ENCODE results near the gene MMP11.

Gene MMP11

DNA sequence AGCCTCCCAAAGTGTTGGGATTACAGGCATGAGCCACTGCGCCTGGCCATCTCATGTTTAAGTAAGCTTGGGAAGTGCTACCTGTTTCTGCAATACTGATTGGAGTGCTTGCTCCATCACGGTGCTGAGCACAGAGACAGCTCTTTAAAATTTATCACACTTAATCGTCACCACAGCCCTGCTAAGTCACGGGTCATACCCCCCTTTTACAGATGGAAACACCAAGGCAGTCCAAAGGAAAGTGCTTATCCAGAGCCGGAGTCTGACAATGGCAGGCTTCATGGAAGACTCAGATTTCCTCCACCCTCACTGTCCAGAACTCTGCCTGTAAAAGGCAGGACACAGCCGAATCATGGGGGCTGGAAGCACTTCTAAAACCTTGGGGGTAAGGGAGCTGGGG is 12.6 kb upstream of the MMP11 start:
- no peak for DNase-seq (ENCODE audit: low read depth)

DNA sequence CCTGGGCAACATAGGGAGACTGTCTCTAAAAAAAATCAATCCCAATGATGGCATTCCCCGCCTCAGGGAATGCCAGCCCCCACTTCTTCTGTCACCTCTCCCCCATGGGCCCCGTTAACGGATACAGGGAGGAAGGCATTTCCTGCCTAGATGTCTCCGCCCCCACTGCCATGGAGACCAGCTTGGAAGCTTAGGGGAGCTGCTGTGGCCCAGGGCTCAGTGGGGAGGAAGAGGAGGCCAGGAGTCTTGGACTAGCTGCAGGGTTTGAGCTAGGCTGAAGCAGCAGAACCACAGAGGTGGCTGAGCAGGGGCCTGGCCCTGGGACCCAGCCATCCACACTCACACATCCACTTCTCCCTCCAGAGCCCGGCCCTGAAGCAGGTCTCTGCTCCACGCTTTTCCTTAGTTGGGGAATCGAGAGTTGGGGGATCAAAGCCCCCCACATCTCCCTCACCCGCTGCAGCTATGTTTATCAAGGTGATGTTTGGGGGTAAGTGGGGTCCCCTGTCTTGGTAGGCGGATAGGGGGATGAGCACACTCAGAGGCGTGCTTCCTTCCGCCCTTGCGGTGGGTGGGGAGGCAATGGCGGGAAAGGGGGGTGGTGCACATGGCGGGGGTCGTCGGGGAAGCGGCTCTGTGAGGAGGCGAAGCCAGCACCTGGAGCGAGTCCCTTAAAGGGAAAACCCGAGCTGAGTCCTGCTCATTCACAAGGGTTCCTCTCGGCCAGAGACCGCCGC is 9.6 kb upstream of the MMP11 start, which contains the start of gene C22orf15:
Gene C22orf15 (plus strand): TSS at position 149 of the 737 bp plus-strand sequence. CDS start 317 bp downstream, at position 466.
- peak; percentile 85 for DNase-seq (ENCODE audit: low read depth)

- no peak for DNase-seq (ENCODE audit: low read depth)
Observed at GRCh38 chr22:23763579-23763945, 9.1 kb upstream of the MMP11 start.

DNA sequence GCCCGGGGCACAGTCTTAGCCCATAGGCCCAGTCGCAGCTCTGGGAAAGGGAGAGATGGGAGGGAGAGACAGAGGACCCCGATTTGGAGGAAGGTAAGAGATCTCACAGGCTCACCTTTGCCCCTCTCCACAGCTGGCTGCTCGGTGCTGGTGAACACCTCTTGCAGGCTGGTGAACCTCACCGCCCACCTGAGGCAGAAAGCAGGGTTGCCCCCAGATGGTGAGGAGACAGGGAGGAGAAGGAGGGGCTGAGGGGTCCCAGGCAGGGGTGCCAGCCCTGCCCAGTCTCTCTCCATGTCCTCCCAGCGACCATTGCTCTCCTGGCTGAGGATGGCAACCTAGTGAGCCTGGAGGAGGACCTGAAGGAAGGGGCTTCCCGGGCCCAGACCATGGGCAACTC is 8.7 kb upstream of the MMP11 start:
- no peak for DNase-seq (ENCODE audit: low read depth)

DNA sequence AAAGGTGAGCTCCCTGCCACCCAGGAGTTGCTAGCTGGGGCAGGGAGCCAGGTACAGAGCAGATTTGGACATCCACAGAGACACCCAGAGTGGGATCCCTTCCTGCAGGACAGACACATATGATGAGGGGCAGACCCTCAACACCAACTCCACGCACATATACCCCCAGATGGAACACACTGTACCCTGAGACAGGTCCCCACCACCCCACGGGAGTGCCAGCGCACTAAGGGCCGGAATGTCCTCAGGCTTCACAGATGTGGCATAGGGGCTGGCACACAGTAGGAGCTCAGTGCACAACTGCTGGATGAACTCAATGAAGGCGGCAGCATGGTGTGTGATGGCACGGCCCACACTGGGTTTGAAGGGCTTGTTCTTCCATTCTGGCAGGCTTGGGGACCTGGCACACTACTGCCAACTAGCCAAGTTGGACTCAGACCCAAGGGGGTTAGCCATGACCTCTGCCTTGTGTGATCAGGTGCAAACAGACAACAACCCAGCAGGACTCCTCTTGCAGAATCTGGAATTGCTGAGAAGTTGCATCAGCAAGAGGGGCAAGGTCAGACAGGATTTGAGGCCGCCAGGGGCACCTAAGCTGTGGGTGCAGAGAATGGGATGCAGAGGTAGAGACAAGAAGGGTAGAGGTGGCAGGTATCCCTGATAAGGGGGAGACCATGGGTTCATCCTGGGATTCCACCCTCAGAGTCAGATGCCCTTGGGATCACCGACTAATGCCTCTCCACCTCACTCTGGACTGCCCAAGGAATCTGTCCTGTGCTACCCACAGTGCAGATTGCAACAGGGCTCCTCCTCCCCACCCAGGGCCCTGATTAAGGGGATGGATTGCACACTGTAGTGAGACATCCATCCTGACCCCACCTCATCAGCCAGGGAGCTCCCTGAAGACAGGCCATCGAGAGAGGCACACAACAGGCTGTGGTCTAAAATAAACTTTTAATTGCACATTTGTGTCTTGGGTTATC is 7.5 kb upstream of the MMP11 start:
- no peak for DNase-seq (ENCODE audit: low read depth)

- no peak for DNase-seq (ENCODE audit: low read depth)
Observed at GRCh38 chr22:23767303-23767672, 5.4 kb upstream of the MMP11 start.

DNA sequence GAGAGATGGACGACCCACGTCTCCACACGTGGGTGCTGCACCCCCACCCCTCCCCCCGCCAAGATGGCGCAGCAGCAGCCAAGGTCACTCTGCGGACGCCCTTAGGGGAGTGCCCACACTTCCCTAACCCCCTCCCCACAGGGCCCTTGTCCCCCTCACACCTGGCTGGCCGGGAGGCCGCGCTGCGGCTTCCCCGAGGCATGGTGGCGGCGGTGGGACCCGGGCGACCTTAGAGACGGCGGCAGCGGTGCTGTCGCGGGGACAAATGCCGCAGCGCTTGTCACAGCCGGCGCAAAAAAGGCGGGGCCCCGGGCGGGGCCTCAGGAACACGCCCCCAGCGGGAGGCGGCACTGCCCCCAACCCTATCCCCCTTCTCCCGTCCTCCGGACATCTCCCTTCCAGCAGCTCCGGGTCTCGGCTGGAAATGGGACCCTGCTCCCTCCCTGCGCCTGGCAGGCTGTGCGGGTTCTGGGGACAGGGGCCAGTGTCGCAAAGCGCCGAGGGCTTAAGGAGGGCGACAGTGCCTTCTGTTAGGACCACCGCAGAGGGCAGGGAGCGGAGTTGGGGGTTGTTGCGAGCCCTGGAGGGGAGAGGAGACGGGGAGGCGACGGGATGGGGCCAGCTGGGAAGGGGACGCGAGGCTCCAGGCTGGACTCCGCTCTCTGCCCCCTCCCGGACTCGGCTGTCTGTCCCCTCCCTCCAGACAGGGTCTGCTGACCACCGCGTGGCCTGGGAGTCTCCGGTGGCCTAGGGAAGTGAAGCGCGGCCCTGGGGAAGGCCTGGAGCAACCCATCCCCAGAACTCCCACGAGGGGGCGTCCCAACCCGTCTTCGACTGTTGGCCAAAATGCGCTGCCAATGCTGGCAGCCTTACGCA is 4.7 kb upstream of the MMP11 start, which contains the start of gene CHCHD10:
Gene CHCHD10 (minus strand): TSS at position 300 of the 876 bp plus-strand sequence. CDS start 98 bp downstream, at position 202.
- peak; percentile 77 for DNase-seq (ENCODE audit: low read depth)

- DNase-seq (ENCODE audit: low read depth) = no peak
Observed at GRCh38 chr22:23769321-23769965, 3.2 kb upstream of the MMP11 start.

DNA sequence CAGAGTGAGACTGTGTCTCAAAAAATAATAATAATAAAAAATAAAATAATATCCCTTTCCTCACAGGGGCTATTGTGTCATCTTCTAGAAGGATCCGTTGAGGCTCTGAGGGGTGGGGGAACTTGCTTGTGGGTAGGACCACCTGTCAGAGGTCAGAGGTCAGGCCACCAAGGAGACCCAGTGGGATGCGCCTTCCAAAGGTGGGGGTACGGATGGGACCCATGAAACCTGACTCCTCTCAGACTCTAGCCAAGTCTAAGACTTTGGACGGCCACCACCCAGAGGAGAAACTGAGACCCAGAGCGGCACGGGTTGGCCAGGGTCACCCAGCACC is 367 bp upstream of the MMP11 start:
- DNase-seq (ENCODE audit: low read depth) = no peak

DNA sequence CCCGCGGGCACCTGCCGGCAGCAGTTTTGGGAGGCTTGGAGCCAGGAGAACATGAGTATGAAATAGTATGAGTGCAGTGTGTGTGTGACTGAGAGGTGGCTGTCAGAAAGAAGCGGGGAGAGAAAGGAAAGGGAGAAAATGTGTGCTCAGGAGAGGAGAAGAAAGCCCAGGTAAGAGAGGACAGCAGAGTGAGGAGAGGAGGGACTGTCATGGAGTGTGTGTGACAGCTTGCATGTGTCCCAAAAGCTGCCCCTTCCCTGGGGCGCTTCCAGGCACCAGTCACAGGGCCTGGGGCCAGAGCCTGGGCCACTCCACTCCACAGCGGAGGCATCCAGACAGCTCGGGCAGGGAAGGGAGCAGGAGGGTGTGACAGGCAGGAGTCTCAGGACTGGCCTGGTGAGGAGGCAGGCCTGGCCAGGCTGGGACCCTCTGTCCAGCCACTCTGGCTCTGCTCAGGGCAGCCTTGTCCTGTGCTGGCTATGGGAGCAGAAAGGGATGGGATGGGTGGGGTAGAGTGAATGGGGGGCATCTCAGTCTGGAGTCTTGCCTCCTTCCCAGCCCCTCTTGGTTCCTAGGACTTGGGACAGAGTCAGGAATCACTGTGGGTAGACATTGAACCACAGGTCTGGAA is 949 bp downstream of the MMP11 start:
- DNase-seq (ENCODE audit: low read depth) = no peak

DNA sequence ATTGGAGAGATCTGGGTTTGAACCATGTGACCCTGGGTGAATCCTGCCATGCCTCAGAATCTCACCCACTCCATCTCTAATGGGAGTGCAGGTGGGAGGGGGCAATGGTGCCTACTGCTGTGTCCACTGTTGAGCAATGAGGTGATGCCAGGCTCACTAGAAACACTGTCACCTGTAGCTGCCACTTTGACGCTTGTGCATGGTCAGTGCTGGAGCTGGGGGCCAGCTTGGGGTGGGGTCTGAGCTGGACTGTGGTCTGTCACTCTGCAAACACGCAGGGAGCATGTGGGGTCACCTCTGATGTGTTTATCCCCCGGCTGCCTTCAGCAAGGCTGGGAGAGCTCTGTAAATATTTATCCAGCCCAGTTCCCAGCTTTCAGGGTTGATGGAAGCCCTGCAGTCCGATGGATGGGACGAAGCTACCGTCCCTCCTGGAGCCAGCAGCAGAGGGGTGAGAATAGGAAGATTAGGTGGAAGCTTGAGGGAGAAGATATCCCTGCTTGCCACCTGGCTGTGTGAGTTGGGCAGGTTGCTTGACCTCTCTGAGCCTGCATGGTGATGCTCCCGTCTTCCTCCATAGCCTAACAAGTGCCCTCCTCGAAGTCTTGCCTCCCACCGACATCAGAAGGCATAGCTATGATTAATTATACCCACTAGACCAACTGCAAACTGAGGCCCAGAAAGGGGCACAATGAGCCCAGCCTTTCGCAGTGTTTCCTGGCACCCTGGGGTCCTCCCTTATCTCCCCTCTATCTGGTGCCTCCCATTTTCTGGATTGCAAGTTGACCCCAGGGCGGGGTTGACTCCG is 1.7 kb downstream of the MMP11 start:
- DNase-seq (ENCODE audit: low read depth) = no peak

GRCh38 chr22:23774922-23775436 is 2.3 kb downstream of the MMP11 start:
- DNase-seq (ENCODE audit: low read depth) = peak; percentile 81

GRCh38 chr22:23775779-23776375 is 3.2 kb downstream of the MMP11 start:
- DNase-seq (ENCODE audit: low read depth) = no peak

GRCh38 chr22:23777776-23778576 is 5.3 kb downstream of the MMP11 start:
- DNase-seq (ENCODE audit: low read depth) = no peak

- no peak for DNase-seq (ENCODE audit: low read depth)
Observed at GRCh38 chr22:23778577-23778900, 5.9 kb downstream of the MMP11 start.

DNA sequence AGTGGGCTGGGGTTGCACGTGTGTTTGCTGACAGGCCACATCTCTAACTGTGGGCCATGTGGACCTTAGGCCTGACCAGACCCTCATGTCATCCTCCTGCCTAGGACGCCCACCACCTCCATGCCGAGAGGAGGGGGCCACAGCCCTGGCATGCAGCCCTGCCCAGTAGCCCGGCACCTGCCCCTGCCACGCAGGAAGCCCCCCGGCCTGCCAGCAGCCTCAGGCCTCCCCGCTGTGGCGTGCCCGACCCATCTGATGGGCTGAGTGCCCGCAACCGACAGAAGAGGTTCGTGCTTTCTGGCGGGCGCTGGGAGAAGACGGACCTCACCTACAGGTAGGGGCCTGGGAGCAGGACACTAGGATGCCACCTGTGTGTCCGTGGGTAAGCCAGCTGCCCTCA is 6.4 kb downstream of the MMP11 start:
- DNase-seq (ENCODE audit: low read depth) = no peak

GRCh38 chr22:23779731-23780130 is 7.1 kb downstream of the MMP11 start:
- DNase-seq (ENCODE audit: low read depth) = no peak

DNA sequence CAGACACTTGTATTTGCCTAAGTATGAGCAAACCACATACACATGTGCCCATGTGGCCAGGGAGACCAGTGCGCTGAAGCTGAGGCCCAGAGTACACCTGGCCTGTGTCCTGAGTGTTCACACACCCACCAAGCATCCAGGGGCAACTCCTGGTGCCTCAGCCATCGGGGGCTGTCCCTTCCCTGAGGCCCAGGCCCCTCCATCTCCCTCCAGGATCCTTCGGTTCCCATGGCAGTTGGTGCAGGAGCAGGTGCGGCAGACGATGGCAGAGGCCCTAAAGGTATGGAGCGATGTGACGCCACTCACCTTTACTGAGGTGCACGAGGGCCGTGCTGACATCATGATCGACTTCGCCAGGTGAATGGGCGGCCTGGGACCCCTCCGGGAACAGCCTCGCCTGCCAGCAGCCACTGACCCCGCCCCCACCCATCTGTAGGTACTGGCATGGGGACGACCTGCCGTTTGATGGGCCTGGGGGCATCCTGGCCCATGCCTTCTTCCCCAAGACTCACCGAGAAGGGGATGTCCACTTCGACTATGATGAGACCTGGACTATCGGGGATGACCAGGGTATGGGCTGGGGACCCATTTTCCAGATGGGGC is 7.6 kb downstream of the MMP11 start:
- DNase-seq (ENCODE audit: low read depth) = no peak

- DNase-seq (ENCODE audit: low read depth) = no peak
Observed at GRCh38 chr22:23781065-23781464, 8.4 kb downstream of the MMP11 start.
